Hematopoietic multipotent progenitor cell treated with erythropoietin and hydrocortisone succinate and interleukin-3 and kit ligand, for 4 days (in vitro differentiated cells): Measurements from ENCODE around the gene ZNF862.

ENCODE experiments used
- DNase-seq: peaks from one replicate; pipeline ENCODE4 v3.0.0-alpha.2; 2015

ZNF862 gene

DNA sequence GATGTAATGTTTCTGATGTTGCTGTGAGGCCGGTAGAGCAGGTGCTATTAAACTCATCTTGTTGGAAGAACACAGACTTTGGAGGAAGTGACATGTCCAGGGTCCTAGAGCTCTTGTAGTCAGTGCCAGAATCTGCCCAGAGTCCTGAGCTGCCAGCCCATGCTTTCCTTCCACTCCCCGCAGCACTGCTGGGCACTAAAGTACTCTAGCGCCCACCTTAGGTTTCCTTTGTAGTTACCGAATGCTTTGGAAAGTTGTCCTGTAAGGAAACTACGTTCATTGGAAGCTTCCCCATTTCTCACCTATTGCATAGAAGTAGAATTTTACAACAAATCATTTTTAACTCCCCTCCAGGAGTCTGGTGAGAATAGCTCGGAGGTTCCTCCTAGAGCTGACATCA, 11.0 kb downstream of the ZNF862 start:
- no peak for DNase-seq

DNA sequence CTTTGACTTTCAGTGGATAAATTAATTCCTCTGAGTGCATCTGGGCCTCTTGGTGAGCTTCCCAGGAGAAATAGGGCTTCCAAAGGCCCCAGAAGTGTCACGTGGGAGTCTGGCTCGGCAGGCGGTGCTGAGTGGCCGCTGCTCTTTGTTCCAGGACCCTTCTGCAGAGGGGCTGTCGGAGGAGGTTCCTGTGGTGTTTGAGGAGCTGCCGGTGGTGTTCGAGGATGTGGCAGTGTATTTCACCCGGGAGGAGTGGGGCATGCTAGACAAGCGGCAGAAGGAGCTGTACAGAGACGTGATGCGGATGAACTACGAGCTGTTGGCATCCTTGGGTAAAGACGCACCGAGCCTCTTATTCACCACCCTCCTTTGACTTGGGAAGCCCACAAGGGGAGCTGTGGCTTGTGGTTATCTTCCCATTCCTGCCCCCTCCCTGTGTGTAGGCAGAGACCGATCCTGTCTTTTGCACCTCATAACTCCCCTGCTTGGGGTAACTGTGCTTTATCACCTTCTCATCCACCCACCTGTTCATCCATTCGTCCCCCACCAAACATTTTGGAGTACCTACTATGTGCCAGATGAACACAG, 11.9 kb downstream of the ZNF862 start:
- DNase-seq = no peak

DNA sequence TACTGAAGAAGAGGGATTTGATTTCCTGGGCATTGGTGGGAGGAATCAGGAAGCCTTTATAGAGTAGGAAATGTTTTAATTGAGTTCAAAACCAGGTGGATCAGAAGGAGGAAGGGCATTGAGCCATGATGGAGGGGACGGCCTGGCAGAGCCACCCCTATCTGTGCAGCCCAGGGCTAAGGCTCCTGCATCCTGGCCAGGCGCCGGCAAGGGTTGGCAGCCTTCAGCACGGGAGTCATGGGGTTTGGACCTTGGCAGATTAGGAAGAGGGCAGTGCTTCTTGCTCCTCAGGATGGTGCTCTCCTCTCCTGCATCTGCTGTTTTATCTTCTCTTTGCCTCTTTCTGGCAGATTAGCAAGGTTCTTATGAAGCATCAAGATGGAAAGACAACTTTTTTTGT, 12.5 kb downstream of the ZNF862 start:
- no peak for DNase-seq

DNA sequence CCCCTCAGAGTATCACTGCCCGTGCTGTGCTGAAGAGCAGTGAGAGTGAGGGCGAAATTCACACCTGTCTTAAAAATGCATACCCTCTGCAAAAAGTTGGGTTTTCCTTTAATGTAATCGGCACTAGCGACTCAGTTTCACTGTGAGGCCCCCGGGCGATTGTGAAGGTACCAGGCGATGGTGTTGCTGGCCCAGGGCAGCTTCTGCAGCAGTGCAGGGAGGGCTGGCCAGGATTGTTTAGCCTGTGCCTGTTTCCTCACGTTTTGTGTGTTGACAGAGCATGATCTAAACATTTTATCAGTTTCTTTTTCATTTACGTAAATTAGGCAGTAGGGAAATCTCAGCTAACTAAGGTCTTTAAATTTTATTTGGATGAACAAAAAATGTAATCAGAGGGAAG, 13.3 kb downstream of the ZNF862 start:
- DNase-seq = no peak

DNA sequence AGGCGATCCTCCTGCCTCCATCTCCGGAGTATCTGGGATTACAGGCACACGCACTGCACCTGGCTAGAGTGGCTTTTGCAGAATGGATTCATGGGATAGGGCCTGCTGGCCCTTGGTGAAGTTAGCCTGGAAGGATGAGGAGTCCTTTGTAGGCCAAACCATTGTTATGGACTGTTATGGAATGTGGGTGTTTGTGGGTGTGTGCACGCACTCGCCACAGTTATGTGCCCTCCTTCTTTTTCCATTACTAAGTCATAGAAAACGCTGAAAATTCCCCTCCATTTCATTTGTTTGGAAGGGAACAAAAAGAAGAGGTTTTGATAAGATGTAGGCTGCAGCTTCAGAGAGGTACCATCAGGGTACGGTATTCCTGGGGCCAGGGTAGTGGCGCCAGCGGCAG, 15.0 kb downstream of the ZNF862 start:
- DNase-seq = no peak

DNA sequence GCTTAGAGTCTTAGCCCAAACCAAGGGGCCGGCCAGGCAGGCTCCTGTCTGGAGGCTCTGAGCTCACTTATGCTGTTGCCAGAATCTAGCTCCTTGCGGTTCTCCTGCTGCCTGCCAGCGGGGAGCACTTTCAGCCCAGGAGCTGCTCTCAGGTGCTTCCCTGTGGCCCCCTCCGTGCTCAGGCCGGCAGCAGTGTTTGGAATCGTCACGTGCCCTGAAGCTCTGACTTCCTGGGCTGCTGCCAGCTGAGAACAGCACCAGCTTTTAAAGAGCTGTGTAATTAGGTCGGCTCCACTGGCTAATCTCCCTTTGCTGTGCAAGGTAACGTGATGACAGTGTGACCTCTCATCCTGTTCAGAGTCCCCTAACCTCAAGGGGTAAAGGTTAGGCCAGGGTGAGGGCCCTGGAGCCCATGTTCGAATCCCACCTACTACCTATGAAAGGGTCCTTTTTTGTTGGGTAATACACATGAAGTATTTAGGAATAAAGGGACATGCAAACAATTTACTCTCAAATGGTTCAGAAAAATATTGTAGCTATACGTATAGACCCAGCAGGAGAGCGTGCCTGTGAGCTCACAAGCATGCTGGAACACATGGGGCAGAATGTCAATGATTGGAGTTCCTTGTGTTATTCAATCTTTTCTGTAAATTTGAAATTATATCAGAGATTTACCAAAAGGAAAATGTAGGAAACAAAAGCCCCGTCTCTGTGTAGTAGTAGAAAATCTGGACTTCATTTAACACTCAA, 16.6 kb downstream of the ZNF862 start:
- DNase-seq = no peak

DNA sequence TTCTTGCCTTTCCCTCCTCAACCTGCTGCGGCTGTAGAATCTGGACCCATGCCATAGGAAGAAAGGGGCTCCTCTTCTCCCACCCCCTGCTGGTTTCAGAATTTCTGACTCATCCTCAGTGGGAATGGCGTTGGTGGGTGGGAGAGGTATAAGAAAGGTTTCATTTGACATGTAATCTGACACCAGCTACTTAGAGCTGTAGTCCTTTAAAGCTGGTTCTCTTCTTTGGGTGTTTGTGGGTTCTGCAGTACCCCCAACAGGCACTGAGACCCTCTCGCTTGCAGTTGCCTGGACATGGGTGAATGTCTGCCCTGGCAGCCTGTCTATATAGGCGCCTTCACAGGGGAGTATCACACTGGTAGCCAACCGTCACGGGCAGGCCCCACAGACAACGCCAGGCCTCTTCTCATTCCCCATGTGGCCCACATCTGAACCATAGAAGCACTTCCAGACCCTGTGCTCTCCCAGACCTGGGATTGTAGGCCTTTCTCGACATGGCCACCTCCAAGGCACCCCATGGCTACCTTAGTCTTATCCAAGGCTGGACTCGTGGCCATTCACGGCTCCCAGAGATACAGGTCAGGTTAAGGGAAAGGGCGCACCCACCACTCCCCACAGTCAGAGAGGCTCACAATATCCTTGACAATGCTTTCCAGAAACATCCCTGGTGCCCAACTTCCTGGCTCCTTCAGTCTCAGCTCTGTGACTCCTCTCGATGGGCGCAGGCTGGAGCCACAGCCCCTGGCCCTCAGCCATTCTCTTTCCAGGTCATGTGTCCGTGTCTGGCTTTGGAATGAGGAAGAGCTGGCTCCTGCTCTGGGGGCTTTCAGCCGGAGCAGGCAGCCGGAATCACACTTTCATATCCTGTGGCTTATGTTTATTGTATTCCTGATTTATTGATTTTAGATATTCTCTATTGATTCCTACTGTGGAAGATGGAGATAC, 17.5 kb downstream of the ZNF862 start:
- DNase-seq = no peak

DNA sequence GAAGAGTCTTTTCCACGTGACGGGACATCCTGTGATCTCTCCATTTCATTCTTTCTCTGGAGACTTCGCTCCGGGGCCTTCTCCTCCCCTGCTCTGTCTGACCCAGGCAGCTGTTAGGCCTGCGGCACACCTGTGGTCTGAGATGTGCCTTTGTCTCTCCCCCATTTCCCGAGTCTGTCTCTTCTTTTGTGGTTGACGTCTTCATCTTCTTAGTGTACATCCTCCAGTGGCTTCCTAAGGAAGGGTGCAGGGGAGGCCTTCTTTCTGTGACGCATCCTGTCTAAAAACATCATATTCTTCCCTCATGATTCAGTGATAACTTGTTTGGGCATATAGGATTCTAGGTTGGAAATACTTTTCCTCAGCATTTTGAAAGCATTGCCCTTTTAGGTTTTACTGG, 18.4 kb downstream of the ZNF862 start:
- no peak for DNase-seq

DNA sequence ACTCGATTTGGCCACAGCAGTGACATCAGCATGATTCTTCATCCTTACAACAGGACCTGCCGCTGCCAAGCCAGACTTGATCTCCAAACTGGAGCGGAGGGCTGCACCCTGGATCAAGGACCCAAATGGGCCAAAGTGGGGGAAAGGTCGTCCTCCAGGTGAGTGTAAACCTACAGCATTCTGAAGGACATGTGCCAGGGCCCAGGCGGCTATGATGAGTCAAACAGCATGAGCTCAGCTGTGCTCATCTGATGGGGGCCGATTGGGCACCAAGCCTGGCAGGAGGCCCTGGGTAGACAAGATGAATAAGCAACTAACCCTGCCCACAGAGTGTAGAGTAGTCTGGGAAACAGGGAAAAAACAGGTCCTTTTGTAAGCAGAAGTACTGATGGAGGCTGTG, 21.2 kb downstream of the ZNF862 start:
- no peak for DNase-seq

DNA sequence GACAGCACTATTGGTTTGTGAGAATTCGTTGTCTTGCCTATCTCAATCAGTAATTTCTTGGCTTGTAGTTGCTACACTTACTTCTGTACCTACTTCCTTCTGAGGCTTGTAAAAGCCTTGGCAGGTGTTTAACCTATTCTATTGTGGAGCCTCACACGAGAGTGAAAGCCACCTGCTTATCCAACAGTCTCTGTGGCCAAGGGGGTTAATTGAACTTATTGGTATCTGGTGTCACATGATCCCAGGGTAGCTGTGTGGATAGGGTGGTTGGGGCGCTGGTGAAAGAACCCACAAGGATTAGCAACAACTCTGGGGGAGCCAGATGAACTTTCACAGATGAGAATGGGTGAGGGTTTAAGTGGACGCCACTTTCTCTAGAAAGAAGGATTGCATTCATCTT, 21.7 kb downstream of the ZNF862 start:
- no peak for DNase-seq

DNA sequence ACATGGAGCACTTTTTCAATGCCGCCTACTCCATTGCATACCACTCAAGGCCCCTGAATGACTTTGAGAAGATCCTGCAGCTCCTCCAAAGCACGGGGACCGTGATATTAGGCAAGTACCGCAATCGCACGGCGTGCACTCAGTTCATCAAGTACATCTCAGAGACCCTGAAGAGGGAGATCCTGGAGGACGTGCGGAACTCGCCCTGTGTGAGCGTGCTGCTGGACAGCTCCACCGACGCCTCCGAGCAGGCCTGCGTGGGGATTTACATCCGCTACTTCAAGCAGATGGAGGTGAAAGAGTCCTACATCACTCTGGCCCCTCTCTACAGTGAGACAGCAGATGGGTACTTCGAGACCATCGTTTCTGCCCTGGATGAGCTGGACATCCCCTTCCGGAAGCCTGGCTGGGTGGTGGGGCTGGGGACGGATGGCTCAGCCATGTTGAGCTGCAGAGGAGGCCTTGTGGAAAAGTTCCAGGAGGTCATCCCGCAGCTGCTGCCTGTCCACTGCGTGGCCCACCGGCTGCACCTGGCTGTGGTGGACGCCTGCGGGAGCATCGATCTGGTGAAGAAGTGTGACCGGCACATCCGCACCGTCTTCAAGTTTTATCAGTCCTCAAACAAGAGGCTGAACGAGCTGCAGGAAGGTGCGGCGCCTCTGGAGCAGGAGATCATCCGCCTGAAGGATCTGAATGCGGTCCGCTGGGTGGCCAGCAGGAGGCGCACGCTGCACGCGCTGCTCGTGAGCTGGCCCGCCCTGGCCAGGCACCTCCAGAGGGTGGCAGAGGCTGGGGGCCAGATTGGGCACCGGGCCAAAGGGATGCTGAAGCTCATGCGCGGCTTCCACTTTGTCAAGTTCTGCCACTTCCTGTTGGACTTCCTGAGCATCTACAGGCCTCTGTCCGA, 22.9 kb downstream of the ZNF862 start:
- peak; percentile 25 for DNase-seq

DNA sequence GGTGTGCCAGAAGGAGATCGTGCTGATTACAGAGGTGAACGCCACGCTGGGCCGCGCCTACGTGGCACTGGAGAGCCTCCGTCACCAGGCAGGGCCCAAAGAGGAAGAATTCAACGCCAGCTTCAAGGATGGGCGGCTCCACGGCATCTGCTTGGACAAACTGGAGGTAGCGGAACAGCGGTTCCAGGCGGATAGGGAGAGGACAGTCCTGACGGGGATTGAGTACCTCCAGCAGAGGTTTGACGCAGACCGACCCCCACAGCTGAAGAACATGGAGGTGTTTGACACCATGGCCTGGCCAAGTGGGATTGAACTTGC, 23.5 kb downstream of the ZNF862 start:
- no peak for DNase-seq

DNA sequence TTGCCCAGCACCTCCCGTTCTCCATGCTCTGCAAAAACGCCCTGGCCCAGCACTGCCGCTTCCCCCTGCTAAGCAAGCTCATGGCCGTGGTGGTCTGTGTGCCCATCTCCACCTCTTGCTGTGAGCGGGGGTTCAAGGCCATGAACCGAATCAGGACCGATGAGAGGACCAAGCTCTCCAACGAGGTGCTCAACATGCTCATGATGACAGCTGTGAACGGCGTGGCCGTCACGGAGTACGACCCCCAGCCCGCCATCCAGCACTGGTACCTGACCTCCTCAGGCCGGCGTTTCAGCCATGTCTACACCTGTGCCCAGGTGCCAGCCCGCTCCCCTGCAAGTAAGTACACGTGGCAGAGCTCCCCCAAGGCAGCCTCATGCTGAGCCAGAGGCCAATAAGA, 24.0 kb downstream of the ZNF862 start:
- no peak for DNase-seq

DNA sequence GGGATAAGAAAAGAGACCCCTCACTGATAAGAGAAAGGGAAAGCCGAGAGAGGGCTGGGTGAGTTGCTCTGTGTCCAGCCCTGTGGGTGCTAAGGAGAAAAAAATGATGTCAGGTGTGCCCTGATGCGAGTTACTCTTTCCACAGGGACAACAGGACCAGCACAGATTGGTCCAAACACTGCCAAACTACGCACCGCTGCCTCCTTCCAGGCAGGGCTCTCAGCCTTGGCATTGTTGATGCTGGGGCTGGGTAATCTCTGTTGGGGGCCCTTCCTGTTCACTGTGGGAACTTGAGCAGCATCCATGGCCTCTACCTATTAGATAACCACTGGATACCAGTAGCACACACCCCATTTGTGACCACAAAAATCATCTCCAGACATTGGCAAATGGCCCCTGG, 25.3 kb downstream of the ZNF862 start:
- no peak for DNase-seq

DNA sequence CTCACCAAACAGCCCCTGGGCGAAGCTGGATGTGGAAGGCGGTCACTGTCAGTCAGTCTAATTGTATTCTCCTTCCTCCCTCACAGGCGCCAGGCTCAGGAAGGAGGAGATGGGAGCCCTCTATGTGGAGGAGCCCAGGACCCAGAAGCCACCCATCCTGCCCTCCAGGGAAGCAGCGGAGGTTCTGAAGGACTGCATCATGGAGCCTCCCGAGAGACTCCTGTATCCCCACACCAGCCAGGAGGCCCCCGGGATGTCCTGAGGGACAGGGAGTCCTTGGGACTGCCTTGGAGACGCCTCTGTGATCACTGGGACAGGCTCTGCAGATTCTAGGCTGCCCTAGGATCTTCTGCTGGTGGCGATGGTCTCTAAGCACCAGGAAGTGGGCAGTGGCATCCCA, 25.8 kb downstream of the ZNF862 start:
- DNase-seq = no peak

DNA sequence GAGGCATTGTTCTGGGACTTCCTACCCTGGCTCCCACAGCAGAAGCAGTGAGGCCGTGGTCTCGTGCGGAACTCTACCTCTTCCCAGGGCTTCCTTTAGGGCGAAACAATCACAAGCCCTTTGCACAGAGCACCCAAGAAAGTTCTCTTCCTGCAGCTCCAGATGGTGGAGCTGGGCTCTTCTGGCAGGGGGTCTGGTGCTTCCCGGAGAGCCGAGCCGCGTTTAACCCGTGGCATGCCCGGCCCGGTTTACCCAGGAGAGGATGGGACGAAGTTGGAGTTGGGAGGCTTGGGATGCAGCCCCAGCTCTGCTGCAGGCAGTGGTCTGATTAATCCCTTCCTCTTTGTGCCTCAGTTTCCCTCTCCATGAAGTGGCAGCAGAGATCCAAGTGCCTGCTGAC, 26.6 kb downstream of the ZNF862 start:
- no peak for DNase-seq

DNA sequence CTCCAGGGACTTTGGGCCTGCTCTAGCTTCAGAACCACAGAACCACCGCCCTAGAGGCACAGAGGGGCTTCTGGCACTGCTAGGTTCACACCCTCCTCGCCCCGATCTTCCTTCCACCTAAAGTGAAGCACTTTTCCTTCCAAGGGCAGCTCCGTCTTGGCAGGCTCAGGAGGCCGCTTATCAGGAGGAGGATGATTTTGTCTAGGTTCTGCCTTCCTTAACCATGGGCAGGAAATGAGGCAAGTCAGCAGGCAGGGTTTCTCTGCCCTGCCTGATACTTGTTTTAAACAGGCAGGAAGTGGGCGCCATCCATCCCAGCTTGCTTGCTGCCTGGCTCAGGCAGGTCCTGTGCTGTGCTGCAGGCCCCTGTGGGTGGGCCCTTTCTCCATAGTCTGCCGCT, 27.3 kb downstream of the ZNF862 start:
- peak; percentile 74 for DNase-seq

DNA sequence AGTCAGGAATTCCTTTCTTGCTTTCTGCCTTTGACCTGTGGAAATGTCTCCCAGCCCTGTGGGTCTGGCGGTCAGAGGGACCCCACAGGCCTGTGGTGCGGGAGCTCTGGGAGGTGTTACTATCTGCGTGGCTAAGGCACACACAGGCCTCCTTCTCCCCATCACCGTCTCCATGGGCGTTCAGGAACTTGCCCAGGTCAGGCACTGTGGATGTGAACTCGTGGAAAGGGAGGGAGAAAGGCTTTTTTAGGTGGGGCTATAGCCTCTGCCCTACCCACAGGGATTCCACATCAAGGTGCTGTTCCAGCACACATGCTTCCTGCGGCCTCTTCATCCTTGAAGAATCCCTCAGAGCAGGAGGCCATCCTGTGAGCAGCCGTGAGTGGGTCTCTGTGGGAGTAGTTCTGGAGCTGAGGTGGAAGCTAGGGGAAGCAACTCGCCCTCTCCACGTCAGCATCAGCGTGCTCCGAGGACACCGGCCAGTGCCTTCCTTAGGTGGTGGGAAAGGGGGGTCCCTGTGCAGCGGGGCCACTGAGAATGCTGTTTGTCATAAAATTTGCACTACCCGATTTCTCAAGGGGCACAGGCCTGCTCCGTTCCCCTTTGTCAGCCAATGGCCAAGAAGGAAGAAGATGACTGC, 28.1 kb downstream of the ZNF862 start:
- DNase-seq = no peak

DNA sequence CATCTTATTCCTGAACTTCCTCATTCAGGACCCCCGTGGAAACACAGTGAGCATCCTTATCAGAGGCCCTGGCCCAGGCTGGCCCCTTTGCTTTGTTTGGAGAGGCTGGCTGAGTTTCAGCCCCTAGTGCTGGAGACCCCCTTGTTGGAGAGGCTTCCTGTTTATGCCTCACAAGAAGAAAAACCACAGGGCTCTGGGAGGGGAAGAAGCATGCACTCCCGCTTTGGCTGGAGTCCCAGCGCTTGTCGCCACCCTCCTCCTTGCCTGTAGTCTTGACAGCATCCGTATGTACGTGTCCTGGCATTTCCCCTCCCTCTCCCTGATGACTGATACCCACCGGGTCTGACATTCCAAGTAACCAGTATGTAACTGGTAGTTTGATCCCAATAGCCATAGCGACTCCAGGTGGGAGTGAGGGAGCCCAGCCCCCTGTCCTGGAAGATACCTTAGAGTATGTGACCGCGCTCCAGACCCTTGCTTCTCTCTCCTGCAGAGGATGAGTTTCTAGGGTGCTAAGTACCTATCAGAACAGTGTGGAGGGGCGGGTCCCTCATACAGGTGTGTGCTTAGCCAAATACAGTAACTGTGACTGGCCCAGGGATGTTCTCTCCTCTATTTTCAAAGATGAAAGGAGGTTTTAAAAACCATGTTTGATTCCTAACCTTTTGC, 28.7 kb downstream of the ZNF862 start:
- DNase-seq = peak; percentile 71

DNA sequence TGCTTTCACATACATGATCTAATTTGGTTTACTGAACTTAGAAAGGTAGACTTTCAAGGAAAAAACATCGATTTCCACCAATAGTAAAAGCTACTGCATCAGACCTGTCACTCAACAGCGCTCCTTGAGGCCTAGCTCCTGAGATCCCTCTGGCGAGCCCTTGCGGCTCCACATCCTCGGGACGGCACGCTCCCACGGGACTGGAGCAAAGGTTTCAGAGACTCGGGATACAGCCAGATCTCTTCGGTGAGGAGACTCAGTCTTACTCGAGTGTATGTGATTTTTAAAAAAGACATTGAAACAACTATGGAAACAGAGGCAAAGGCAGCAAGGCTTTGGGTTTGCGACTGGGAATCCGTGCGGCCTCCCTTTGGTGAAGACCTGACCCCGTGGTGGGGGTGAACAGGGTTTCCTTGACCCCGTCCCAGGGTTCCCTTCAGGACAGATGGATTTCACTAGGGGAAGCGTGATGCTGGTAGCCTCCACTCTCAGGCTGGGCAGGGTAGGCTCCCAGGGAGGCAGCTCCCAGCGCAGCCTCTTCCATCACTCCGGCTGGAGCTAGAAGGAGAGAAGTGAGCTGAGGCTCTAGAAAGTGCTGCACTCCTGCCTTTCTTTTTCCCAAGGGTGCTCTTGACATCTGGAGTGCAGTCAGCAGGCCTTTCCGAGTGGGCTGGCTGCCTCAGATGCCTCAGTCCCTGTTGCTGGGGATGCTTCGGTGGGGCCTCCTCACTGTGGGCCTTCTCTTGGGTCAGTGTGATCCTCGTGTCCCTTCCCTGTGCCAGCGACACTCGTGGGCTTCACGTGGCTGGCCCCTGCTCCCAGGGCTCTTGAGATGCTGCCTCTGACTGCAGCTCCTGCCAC, 29.8 kb downstream of the ZNF862 start:
- no peak for DNase-seq
